GM12875 (cell line): ENCODE measurements around the gene XRN1.
"Not testable (repeated sequence)": the region's sequence is repeated elsewhere in the genome, so short reads cannot be mapped to it uniquely, and the experiment has no call there.

Source experiments
- H3K4me3 ChIP-seq: one replicate; pipeline ENCODE4 v1.5.1; 2011; ENCODE audit warnings: low read depth, low read length, control low read depth
- CTCF ChIP-seq: IDR thresholded peaks from 2 replicates; pipeline ENCODE4 v1.5.1; 2011; ENCODE audit warnings: low read depth, mild to moderate bottlenecking, control low read depth, inconsistent platforms, low read length, moderate library complexity, borderline replicate concordance; ENCODE audit not compliant: insufficient read depth

Gene XRN1

GRCh38 chr3:142319912-142320311 is 127.9 kb downstream of the XRN1 start:
- H3K4me3 ChIP-seq = no peak overlapping the region

GRCh38 chr3:142319094-142319493 is 128.7 kb downstream of the XRN1 start:
- TF ChIP-seq CTCF = no peak
- H3K4me3 ChIP-seq = no peak overlapping the region

More at GRCh38 chr3:142319912-142320311, 127.9 kb downstream of the XRN1 start:
- TF ChIP-seq CTCF = no peak

- TF ChIP-seq CTCF = no peak
- H3K4me3 ChIP-seq = no peak overlapping the region
Measured at GRCh38 chr3:142318331-142318730, 129.5 kb downstream of the XRN1 start.

- not testable (repeated sequence) for H3K4me3 ChIP-seq
Measured at GRCh38 chr3:142315978-142316388, 131.9 kb downstream of the XRN1 start.

- no peak overlapping the region for H3K4me3 ChIP-seq
- no peak for TF ChIP-seq CTCF
Measured at GRCh38 chr3:142315083-142315482, 132.8 kb downstream of the XRN1 start.

- no peak for TF ChIP-seq CTCF
- no peak overlapping the region for H3K4me3 ChIP-seq
Measured at GRCh38 chr3:142310439-142310838, 137.4 kb downstream of the XRN1 start.

GRCh38 chr3:142302847-142303246 is 145.0 kb downstream of the XRN1 start:
- H3K4me3 ChIP-seq = not testable (repeated sequence)

GRCh38 chr3:142298626-142299025 is 149.2 kb downstream of the XRN1 start:
- no peak for TF ChIP-seq CTCF
- no peak overlapping the region for H3K4me3 ChIP-seq
